Neural cell (in vitro differentiated cells): Measurements from ENCODE around the gene KLHL17. TPM values are rescaled to one million over a fixed set of nuclear protein-coding genes. Genes with fewer than 3 reads are reported as not detected.

Experiments
- H2AFZ ChIP-seq: fragments of 200-600, 300-800 bp; sonication (generic), shearing (Covaris generic); 2 replicates; pipeline ENCODE4 v1.6.0; 2014; ENCODE audit warnings: low read depth, mild to moderate bottlenecking, antibody characterized with exemption, low read length, moderate library complexity
- H3F3A ChIP-seq: fragments of 200-600 bp; shearing (Covaris generic); 2 replicates; pipeline ENCODE4 v1.6.1; 2016; ENCODE audit warnings: mild to moderate bottlenecking, moderate library complexity, mixed read lengths, antibody characterized with exemption, low read length; ENCODE audit not compliant: insufficient read depth, poor library complexity, severe bottlenecking
- H3K27ac ChIP-seq: fragments of 200-600, 300-800 bp; sonication (generic), shearing (Covaris generic); 2 replicates; pipeline ENCODE4 v1.5.1; 2014; ENCODE audit warnings: mild to moderate bottlenecking, low read length, moderate library complexity
- H3K27me3 ChIP-seq: fragments of 300-800, 200-600 bp; sonication (generic), shearing (Covaris generic); 2 replicates; pipeline ENCODE4 v1.6.0; 2014; ENCODE audit warnings: mild to moderate bottlenecking, low read depth, low read length, moderate library complexity; ENCODE audit not compliant: insufficient read depth
- H3K36me3 ChIP-seq: fragments of 300-800, 200-600 bp; sonication (generic), shearing (Covaris generic); 2 replicates; pipeline ENCODE4 v1.5.1; 2014; ENCODE audit warnings: mild to moderate bottlenecking, antibody characterized with exemption, low read length, moderate library complexity; ENCODE audit not compliant: insufficient read depth
- H3K4me2 ChIP-seq: fragments of 300-800, 200-600 bp; sonication (generic), shearing (Covaris generic); 2 replicates; pipeline ENCODE4 v1.6.0; 2014; ENCODE audit warnings: mild to moderate bottlenecking, low read length
- H3K4me3 ChIP-seq: fragments of 300-800, 200-600 bp; sonication (generic), shearing (Covaris generic); 2 replicates; pipeline ENCODE4 v1.5.1; 2014; ENCODE audit warnings: mild to moderate bottlenecking, low read length, moderate library complexity
- H3K79me2 ChIP-seq: fragments of 200-600 bp; shearing (Covaris generic); replicated peaks from 2 replicates; pipeline ENCODE4 v1.6.0; 2014; ENCODE audit warnings: mild to moderate bottlenecking, low read length, moderate library complexity; ENCODE audit not compliant: insufficient read depth
- H3K9ac ChIP-seq: fragments of 300-800, 200-600 bp; sonication (generic), shearing (Covaris generic); 2 replicates; pipeline ENCODE4 v1.6.1; 2016; ENCODE audit warnings: mild to moderate bottlenecking, low read length, mixed read lengths
- H3K9me2 ChIP-seq: fragments of 200-600 bp; shearing (Covaris generic); 2 replicates; pipeline ENCODE4 v1.6.1; 2016; ENCODE audit warnings: mild to moderate bottlenecking, low read length, mixed read lengths; ENCODE audit not compliant: insufficient read depth
- H3K9me3 ChIP-seq: fragments of 200-600, 300-800 bp; sonication (generic), shearing (Covaris generic); 2 replicates; pipeline ENCODE4 v1.6.1; 2016; ENCODE audit warnings: mild to moderate bottlenecking, mixed run types, low read length, moderate library complexity, mixed read lengths
- H4K20me1 ChIP-seq: fragments of 200-600 bp; shearing (Covaris generic); 2 replicates; pipeline ENCODE4 v1.6.1; 2016; ENCODE audit warnings: mild to moderate bottlenecking, mixed run types; ENCODE audit not compliant: insufficient read depth
- EP300 ChIP-seq: fragments of 450-650 bp; conservative IDR thresholded peaks from 2 replicates; pipeline ENCODE4 v1.6.1; 2014; ENCODE audit warnings: antibody characterized with exemption, mild to moderate bottlenecking, moderate library complexity; ENCODE audit not compliant: poor library complexity, severe bottlenecking
- EZH2 ChIP-seq: fragments of 200-600, 300-800 bp; shearing (Covaris generic), sonication (generic); IDR thresholded peaks from 2 replicates; pipeline ENCODE4 v1.6.1; 2014; ENCODE audit warnings: antibody characterized with exemption, low read length, borderline replicate concordance, mild to moderate bottlenecking; ENCODE audit not compliant: insufficient read depth, poor library complexity, severe bottlenecking
- MXI1 ChIP-seq: fragments of 450-650 bp; conservative IDR thresholded peaks from 2 replicates; pipeline ENCODE4 v1.6.1; 2014; ENCODE audit warnings: antibody characterized with exemption, mild to moderate bottlenecking; ENCODE audit not compliant: poor library complexity, severe bottlenecking
- POLR2AphosphoS5 ChIP-seq: IDR thresholded peaks from 2 replicates; pipeline ENCODE4 v1.6.1; 2012
- RAD21 ChIP-seq: fragments of 450-650 bp; conservative IDR thresholded peaks from 2 replicates; pipeline ENCODE4 v1.6.1; 2014; ENCODE audit warnings: antibody characterized with exemption, mild to moderate bottlenecking, moderate library complexity
- REST ChIP-seq: IDR thresholded peaks from 2 replicates; pipeline ENCODE4 v1.6.1; 2012; ENCODE audit warnings: borderline replicate concordance
- SMC3 ChIP-seq: fragments of 450-650 bp; conservative IDR thresholded peaks from 2 replicates; pipeline ENCODE4 v1.6.1; 2014; ENCODE audit warnings: antibody characterized with exemption, mild to moderate bottlenecking, moderate library complexity; ENCODE audit not compliant: poor library complexity
- TAF1 ChIP-seq: IDR thresholded peaks from 2 replicates; pipeline ENCODE4 v1.6.1; 2012; ENCODE audit warnings: low read depth
- polyA plus RNA-seq: library from polyadenylated mRNA; depleted of rRNA; stranded (reverse); fragments of >200 nt; gene quantifications from 2 replicates; pipeline ENCODE4 v1.2.3, GENCODE V29; 2014
- TF ChIP-seq, protein P1 (sequence below): fragments of 450-650 bp; IDR thresholded peaks from 2 replicates; pipeline ENCODE4 v1.5.1; 2014; ENCODE audit warnings: antibody characterized with exemption, mild to moderate bottlenecking, moderate library complexity; ENCODE audit not compliant: poor library complexity, severe bottlenecking

The KLHL17 gene
- polyA plus RNA-seq, 1 donor from 2014 or later = 52.3 TPM

DNA sequence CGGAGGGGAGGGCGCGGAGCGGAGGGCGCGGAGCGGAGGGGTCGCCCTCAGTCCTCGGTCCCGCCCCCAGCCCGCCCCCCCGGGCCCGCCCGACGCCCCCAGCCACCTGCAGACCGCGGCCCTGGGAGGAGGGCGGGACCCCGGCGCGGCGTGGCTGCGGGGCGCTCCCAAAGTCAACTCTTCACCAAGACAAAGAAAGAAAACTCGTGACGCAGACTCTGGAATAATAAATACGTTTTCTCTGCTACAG, 38.3 kb downstream of the KLHL17 start:
- Histone ChIP-seq H3K9ac (peak overlapping the region; percentile 98), H3K9me2 (no peaks in the 10 kb centered on the region), H3K9me3 (no peaks in the 10 kb centered on the region), H3F3A (no peaks in the 10 kb centered on the region), H3K27me3 (no peaks in the 10 kb centered on the region), H4K20me1 (no peaks in the 10 kb centered on the region), H3K36me3 (no peaks in the 10 kb centered on the region), H3K79me2 (peaks cover 4% of the 10 kb centered on the region), H2AFZ (no peak overlapping the region), H3K27ac (peak overlapping the region; percentile 98), H3K4me3 (peak overlapping the region; percentile 91), H3K4me2 (no peak overlapping the region)
- no peak for TF ChIP-seq EZH2
- TF ChIP-seq POLR2AphosphoS5 = no peak
- no peak for TF ChIP-seq REST
- no peak for TF ChIP-seq MXI1
- TF ChIP-seq SMC3 = no peak
- no peak for TF ChIP-seq TAF1
- TF ChIP-seq EP300 = no peak
- TF ChIP-seq RAD21 = no peak
- TF ChIP-seq, protein P1, sequence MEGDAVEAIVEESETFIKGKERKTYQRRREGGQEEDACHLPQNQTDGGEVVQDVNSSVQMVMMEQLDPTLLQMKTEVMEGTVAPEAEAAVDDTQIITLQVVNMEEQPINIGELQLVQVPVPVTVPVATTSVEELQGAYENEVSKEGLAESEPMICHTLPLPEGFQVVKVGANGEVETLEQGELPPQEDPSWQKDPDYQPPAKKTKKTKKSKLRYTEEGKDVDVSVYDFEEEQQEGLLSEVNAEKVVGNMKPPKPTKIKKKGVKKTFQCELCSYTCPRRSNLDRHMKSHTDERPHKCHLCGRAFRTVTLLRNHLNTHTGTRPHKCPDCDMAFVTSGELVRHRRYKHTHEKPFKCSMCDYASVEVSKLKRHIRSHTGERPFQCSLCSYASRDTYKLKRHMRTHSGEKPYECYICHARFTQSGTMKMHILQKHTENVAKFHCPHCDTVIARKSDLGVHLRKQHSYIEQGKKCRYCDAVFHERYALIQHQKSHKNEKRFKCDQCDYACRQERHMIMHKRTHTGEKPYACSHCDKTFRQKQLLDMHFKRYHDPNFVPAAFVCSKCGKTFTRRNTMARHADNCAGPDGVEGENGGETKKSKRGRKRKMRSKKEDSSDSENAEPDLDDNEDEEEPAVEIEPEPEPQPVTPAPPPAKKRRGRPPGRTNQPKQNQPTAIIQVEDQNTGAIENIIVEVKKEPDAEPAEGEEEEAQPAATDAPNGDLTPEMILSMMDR = no peak

DNA sequence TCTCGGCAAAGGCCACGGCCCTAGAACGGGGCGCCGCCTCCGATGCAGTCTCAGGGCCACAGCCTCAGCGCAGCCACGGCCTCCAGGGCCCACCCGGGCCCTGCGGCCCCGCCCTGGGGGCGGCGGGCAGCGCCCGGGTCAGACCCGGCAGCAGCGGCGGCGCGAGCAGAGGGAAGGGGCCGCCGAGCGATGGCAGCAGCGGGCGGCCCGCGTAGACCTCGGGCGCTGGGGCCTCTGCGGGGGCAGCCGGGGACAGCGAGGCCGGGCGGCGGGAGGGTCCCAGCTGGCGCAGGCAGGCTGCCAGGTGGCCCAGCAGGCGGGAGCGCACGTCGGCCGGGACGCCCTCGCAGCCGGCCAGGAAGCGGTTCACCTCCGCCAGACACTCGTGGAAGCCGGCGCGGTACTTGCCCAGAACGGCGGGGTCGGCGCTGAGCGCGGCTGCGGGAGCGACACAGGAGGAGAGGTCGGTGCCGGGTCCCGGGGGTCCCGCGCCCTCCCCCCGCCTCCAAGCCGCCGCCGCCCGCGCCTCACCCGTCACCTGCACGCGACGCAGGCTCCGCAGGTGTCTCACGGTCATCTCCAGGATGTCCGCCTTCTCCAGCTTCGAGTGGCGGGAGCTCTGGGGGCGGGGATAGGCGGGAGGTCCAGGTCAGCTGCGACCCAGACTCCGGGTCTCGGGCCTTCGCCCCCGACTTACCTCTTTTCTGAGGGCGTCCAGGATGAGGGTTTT, 38.8 kb downstream of the KLHL17 start:
- peak overlapping the region; percentile 98 for H3K9ac ChIP-seq
- H3K27ac ChIP-seq = peak overlapping the region; percentile 98

More for the DNA sequence above, 38.8 kb downstream of the KLHL17 start:
- H4K20me1 ChIP-seq = no peaks in the 10 kb centered on the region
- peak overlapping the region; percentile 48 for H3K4me2 ChIP-seq
- no peak overlapping the region for H2AFZ ChIP-seq
- TF ChIP-seq REST = peak; percentile 16
- TF ChIP-seq, protein P1 = no peak
- TF ChIP-seq MXI1 = peak; percentile 18
- TF ChIP-seq EP300 = no peak
- TF ChIP-seq POLR2AphosphoS5 = peak; percentile 61
- peak; percentile 6 for TF ChIP-seq TAF1
- TF ChIP-seq RAD21 = no peak
- no peak for TF ChIP-seq EZH2
- no peak for TF ChIP-seq SMC3
- H3K27me3 ChIP-seq = no peaks in the 10 kb centered on the region
- peak overlapping the region; percentile 91 for H3K4me3 ChIP-seq
- no peaks in the 10 kb centered on the region for H3K9me3 ChIP-seq
- H3K79me2 ChIP-seq = peaks cover 4% of the 10 kb centered on the region
- no peaks in the 10 kb centered on the region for H3K9me2 ChIP-seq
- no peaks in the 10 kb centered on the region for H3F3A ChIP-seq
- no peaks in the 10 kb centered on the region for H3K36me3 ChIP-seq
